Brain microvascular endothelial cell (primary cell): ENCODE results near the gene NSMCE1.

Source experiments
- DNase-seq: peaks from one replicate; pipeline ENCODE4 v3.0.0-alpha.2; 2020
- H3K27ac ChIP-seq: fragments of 250-450 bp; sonication (Bioruptor Pico); 2 replicates; pipeline ENCODE4 v1.5.1; 2020; ENCODE audit warnings: mild to moderate bottlenecking, moderate library complexity
- H3K27me3 ChIP-seq: fragments of 250-450 bp; sonication (Bioruptor Pico); replicated peaks from 2 replicates; pipeline ENCODE4 v1.5.1; 2020; ENCODE audit warnings: mild to moderate bottlenecking
- H3K36me3 ChIP-seq: fragments of 250-450 bp; sonication (Bioruptor Pico); replicated peaks from 2 replicates; pipeline ENCODE4 v1.5.1; 2020; ENCODE audit warnings: mild to moderate bottlenecking
- H3K4me3 ChIP-seq: 2 replicates; pipeline ENCODE4 v1.5.1; 2011; ENCODE audit warnings: low read depth, mild to moderate bottlenecking, control low read depth, low read length, moderate library complexity
- in situ Hi-C: cut with HindIII; loops from 2 replicates; pipeline ENCODE4 v1.10.0; 2017; ENCODE audit warnings: low sequenced_read_pairs, low pct_ligation_motif_present
- TF ChIP-seq, protein P1 (sequence below): IDR thresholded peaks from 2 replicates; pipeline ENCODE4 v1.5.1; 2011; ENCODE audit warnings: low read depth, mild to moderate bottlenecking, moderate library complexity, low read length, control low read depth, inconsistent platforms; ENCODE audit errors: missing control alignments

Gene NSMCE1

DNA sequence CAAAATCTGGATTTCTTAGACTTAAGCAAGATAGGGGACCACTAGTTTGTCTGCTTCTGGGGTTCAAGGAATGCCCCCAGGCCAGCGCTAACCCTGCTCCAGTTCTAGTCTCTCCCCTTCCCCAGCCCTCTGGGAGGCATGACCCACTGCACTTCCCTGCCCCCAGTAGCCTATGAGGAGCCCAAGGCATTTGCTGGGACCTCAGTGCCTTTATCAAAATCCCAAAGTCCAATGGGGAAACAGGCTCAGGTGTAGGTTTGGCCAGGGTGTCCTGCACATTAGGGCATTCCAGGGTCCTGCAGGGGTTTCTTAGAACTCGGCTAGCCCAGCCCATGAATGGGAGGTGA, 46.4 kb upstream of the NSMCE1 start:
- peak overlapping the region; percentile 85 for H3K4me3 ChIP-seq
- H3K27me3 ChIP-seq: no peaks in the 10 kb centered on the region
- TF ChIP-seq, protein P1, sequence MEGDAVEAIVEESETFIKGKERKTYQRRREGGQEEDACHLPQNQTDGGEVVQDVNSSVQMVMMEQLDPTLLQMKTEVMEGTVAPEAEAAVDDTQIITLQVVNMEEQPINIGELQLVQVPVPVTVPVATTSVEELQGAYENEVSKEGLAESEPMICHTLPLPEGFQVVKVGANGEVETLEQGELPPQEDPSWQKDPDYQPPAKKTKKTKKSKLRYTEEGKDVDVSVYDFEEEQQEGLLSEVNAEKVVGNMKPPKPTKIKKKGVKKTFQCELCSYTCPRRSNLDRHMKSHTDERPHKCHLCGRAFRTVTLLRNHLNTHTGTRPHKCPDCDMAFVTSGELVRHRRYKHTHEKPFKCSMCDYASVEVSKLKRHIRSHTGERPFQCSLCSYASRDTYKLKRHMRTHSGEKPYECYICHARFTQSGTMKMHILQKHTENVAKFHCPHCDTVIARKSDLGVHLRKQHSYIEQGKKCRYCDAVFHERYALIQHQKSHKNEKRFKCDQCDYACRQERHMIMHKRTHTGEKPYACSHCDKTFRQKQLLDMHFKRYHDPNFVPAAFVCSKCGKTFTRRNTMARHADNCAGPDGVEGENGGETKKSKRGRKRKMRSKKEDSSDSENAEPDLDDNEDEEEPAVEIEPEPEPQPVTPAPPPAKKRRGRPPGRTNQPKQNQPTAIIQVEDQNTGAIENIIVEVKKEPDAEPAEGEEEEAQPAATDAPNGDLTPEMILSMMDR: no peak
- in situ Hi-C loops: no loop called here
- H3K36me3 ChIP-seq: no peaks in the 10 kb centered on the region
- H3K27ac ChIP-seq: peak overlapping the region; percentile 98
- DNase-seq: no peak

DNA sequence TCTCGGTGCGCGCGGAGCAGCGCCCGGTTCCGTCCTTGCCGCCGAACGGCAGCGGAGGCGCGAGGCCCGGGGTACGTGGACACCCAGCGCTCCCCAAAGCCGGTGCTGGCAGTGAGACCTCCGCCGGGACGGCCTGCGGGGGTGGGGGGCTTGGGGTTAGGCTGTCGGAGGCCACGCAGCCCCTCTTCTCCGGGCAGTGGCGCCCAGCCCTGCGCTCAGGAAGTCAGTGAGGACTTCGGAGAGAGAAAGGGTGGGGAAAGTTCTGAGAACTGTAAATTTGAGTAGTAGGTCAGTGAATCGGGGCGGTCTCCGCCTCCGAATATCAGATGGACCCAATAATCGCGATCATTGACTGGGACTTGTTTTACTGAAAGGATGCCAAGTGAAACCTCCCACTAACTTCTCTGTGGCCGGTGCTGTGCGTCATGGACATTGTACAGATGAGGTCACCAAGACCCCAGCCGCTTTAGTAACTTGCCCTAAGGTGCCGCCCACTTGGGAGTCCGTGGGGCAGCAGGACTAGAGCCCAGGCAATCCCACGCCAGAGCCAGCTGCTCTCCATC, 45.7 kb upstream of the NSMCE1 start:
- TF ChIP-seq, protein P1: no peak
- peak overlapping the region; percentile 98 for H3K27ac ChIP-seq
- peak overlapping the region; percentile 85 for H3K4me3 ChIP-seq
- H3K27me3 ChIP-seq: no peaks in the 10 kb centered on the region
- DNase-seq: peak; percentile 97
- in situ Hi-C loops: no loop called here
- no peaks in the 10 kb centered on the region for H3K36me3 ChIP-seq

DNA sequence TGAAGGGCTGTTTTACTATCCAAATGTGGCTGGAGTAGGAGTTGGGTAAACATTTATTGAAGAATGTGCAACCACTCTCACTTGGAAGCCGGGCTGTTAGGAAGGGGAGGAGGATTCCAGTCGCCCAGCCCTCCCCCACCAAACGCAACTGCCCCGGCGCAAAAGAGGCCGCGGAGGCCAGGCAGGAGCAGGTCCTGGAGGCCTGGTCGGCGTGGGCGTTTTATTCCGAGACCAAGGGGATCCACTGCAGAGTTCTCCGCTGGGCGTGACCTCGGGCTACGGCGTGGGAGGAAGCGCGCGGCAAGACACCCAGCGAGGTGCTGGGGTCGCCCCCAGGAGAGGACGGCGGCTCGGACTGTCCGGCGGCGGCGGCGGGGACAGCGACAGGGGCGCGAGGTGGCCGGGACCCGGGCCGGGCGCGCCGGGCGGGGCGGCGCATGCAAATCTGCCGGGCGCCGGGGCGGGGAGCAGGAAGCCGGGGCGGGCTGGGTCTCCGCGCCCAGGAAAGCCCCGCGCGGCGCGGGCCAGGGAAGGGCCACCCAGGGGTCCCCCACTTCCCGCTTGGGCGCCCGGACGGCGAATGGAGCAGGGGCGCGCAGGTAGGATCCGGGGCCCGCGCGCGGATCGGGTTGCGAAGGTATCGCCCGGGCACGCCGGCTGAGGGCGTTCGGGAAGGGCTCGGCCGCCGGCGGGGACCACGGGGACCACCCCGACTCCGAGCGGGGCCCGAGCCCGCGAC, 45.0 kb upstream of the NSMCE1 start, which contains the start of gene IL4R:
IL4R (plus strand) TSS at position 553 of the 739 bp plus-strand sequence. CDS start 26,230 bp downstream, outside the sequence.
- Histone ChIP-seq H3K36me3 (no peaks in the 10 kb centered on the region), H3K4me3 (peak within 1 kb of the TSS; percentile 85), H3K27me3 (no peaks in the 10 kb centered on the region), H3K27ac (peak within 1 kb of the TSS; percentile 98)
- in situ Hi-C loops: no loop called here
- peak; percentile 80 for DNase-seq
- TF ChIP-seq, protein P1: no peak

DNA sequence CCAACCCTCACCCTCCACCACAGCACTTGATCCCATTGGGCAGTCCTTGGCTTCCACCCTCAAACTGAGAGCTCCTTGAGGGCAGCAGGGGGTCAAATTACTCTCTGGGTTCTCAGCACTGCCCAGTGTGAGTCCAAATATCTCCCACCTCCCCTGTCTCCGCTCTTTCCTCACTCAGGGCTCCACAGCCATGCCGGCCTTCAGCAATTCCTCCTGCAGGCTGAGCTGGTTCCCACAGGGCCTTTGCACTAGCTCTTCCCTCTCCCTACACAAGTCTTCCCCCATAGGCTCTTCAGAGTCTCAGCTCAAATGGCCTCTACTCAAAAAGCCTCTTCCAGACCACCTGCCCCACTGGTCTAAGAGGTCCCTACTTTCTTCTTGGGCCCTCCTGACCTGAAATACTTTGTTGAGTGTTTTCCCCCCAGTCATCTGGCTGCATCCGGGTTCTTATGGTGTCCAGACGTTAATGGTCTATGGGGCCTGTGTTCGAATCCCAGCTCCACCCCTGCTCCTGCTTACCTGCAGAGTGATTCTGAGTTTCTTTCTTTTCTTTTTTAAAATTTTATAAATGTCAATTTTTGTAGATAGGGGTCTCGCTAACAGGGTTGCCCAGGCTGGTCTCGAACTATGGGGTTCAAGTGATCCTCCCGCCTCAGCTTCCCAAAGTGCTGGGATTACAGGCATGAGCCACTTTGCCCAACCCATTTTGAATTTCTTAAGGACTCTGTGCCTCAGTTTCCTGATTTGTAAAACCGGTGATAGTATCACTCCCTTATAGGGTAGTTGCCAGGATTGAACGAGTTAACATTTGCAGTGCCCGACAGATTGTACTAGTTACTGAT, 44.2 kb upstream of the NSMCE1 start:
- no peaks in the 10 kb centered on the region for H3K27me3 ChIP-seq
- H3K36me3 ChIP-seq: no peaks in the 10 kb centered on the region
- peak overlapping the region; percentile 98 for H3K27ac ChIP-seq
- H3K4me3 ChIP-seq: peak overlapping the region; percentile 85
- no peak for DNase-seq
- TF ChIP-seq, protein P1: no peak
- in situ Hi-C loops: no loop called here

DNA sequence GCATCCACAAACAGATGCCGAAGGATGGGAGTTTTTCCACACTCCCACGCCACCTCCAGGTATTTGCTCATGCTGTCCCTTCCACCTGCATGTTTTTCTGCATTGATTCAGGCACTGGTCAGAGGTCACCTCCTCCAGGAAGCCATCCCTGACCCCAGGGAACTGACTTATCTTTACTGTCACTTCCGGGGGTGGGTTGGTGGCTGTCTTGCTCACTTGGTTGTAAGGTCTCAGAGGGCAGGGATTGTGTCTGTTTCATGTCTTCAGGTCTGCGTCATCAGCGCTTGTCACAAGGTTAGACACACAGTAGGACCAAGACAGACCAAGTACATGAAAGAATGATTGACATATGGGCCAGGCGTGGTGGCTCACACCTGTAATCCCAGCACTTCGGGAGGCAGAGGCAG, 43.3 kb upstream of the NSMCE1 start:
- H3K27ac ChIP-seq: no peak overlapping the region
- H3K36me3 ChIP-seq: no peaks in the 10 kb centered on the region
- TF ChIP-seq, protein P1: no peak
- H3K4me3 ChIP-seq: no peak overlapping the region
- no peaks in the 10 kb centered on the region for H3K27me3 ChIP-seq
- in situ Hi-C loops: no loop called here
- DNase-seq: no peak
